ENCODE measurements around the gene PATL2. TPM values are rescaled to one million over a fixed set of nuclear protein-coding genes. Genes with fewer than 3 reads are reported as not detected.

The PATL2 gene
- total and polyA plus RNA-seq, 2 donors (not counting 1 experiment from before 2014, with no cell fraction given): 58.9 to 89.4 TPM

- Histone ChIP-seq H3K36me3 (replicated peaks in 1 of 2; ENCODE audit: control extremely low read depth in 1 of 2, control insufficient read depth in 1 of 2, extremely low read depth in 1 of 2, insufficient read depth in 2 of 2, low read length in 1 of 2) (no peaks in the 10 kb centered on the region), H4K20me1 (ENCODE audit: control insufficient read depth, insufficient read depth, low read length, poor library complexity, severe bottlenecking) (no peaks in the 10 kb centered on the region), H3K4me1 (ENCODE audit: control insufficient read depth in 2 of 2, insufficient read depth in 2 of 2, low read length in 2 of 2) (peaks cover 92 to 100% of the 10 kb centered on the region in 2 donors), H2AFZ (ENCODE audit: insufficient read depth, low read depth, low read length, poor library complexity, severe bottlenecking) (no peak overlapping the region), H3K4me2 (replicated peaks; ENCODE audit: low read depth, low read length, poor library complexity, severe bottlenecking) (no peak overlapping the region), H3K4me3 (ENCODE audit: control extremely low read depth in 1 of 5, extremely low read depth in 1 of 5, insufficient read depth in 1 of 5, low read depth in 2 of 5, low read length in 4 of 5) (no peak overlapping the region), H3K79me2 (ENCODE audit: control insufficient read depth, insufficient read depth, low read length) (peaks cover 42% of the 10 kb centered on the region), H3K27me3 (replicated peaks in 1 of 4; ENCODE audit: control extremely low read depth in 1 of 4, control insufficient read depth in 3 of 4, insufficient read depth in 4 of 4, low read length in 3 of 4) (no peaks in the 10 kb centered on the region), H3K27ac (ENCODE audit: low read length in 2 of 2) (peak overlapping the region in 1 of 2 donors; percentile 51), H3K9ac (ENCODE audit: low read length) (no peak overlapping the region), H3K9me3 (ENCODE audit: control extremely low read depth in 1 of 3, control insufficient read depth in 2 of 3, insufficient read depth in 1 of 3, low read length in 2 of 3) (peaks cover 0 to 4% (median 0%) of the 10 kb centered on the region in 3 donors)
- WGBS (ENCODE audit: insufficient coverage): 100% methylated on average over 1 of the region's 2 CpGs
- POLR2A ChIA-PET: interaction anchor here (1.3 to 16.6 kb wide), 3 partner anchors 9 to 48 kb away, joined by 3 to 819 read pairs (median 9); partner anchors contain the start of genes B2M, PATL2 and TRIM69
- intact Hi-C loops (cut with micrococcal nuclease): no loop called here
- H3K27me3 Mint-ChIP-seq: no peaks in the 10 kb centered on the region
- DNase-seq (no peak), ATAC-seq (ENCODE audit: low read depth) (no peak)
- no peaks in the 10 kb centered on the region for H3K9me3 Mint-ChIP-seq (ENCODE audit: insufficient read depth)
- CTCF ChIA-PET: interaction anchor here (0.7 to 4.2 kb wide), 3 partner anchors 10 to 40 kb away, joined by 3 to 19 read pairs (median 4); partner anchors contain the start of gene SPG11
- TF ChIP-seq EZH2 (IDR thresholded peaks at IDR 0.05; ENCODE audit: borderline replicate concordance, insufficient read depth, low read depth, low read length, poor library complexity, severe bottlenecking): no peak
- no peak for TF ChIP-seq CTCF (IDR thresholded peaks at IDR 0.05)
- H3K4me1 Mint-ChIP-seq: peaks cover 90% of the 10 kb centered on the region
- no peak overlapping the region for H3K4me3 Mint-ChIP-seq
- peak overlapping the region; percentile 74 for H3K27ac Mint-ChIP-seq
These were observed 37.5 kb downstream of the PATL2 start for GRCh38 chr15:44673639-44674038.

All from B cell (primary cell).